Measurements from ENCODE around the gene SCN2B.
A peak's percentile ranks its signal among the peaks of the same experiment; 100 is the strongest.

The SCN2B gene

DNA sequence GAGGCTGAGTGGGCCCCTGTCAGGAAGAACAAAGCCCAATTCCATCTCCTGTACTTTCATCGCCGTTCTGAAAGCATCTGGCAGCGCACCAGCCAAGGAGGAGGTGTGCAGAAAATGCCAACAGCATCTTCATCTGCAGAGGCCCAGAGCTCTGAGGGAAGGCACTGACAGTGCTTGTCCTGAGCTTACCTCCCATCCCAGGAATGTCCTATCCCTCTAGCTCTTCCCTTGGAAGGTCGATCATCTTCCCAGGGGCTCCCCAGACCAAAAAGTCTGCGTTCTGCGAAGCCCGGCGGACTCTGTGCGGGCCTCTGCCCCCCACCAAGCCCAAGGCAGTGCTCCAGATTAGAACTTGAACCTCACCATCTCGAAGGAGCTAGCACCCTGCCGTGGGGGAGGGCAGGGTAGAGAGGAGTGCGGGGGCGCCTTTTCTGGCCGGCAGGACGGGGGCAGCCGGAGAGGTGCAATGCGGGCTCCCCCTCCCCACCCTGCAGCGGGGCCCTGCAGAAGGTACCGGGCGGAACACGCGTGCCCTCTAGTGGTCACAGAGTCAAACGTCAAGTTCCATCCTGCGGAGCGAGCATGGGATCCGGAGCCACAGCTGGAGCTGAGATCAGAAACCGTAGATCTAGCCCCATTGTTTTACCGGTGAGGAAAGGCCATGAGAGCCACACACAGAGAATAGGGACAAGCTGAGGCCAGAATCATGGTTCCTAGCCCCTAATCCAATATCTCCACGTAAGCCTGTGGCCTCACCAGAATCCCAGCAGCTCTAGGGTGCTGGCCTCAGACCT, 5.0 kb downstream of the SCN2B start:
- DNase-seq, result peak; percentile 69

DNA sequence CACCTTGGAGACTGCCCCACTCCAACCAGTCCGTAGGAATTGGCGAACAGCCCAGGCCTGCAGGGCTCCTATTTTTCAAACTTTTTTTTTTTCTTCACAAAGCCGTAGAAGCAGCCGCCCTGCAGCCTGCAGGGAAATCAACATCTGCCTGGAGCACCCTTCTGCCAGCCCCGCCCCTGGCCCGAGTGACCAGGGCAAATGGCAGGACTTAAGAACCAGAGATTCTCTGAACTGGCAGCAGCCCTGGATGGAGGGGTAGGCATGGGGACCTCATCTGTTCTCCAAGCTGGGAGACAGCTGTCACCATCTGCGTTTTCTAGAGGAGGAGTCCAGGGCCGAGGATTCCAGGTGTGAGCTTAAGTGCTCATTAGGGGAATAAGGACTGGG, 5.6 kb downstream of the SCN2B start:
- no peak for DNase-seq

DNA sequence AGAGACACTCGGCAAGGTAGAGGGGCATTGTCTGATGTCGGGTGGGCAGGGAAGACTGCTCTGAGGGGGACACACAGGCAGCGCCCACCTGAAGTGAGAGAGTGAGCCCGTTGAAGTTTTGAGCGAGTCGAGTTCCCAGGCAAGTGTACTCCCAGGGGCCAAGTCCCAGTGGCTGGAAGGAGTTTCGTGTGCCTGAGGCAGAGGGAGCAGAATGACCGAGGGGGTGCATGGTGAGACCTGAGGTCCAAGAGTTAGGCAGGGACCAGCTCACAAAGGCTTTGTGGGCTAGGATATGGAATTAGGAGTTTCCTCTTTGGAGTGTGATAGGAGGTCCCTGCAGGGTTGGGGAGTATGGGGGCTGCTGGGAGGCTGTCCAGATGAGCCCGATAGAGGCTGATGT, 6.2 kb downstream of the SCN2B start:
- no peak for DNase-seq

DNA sequence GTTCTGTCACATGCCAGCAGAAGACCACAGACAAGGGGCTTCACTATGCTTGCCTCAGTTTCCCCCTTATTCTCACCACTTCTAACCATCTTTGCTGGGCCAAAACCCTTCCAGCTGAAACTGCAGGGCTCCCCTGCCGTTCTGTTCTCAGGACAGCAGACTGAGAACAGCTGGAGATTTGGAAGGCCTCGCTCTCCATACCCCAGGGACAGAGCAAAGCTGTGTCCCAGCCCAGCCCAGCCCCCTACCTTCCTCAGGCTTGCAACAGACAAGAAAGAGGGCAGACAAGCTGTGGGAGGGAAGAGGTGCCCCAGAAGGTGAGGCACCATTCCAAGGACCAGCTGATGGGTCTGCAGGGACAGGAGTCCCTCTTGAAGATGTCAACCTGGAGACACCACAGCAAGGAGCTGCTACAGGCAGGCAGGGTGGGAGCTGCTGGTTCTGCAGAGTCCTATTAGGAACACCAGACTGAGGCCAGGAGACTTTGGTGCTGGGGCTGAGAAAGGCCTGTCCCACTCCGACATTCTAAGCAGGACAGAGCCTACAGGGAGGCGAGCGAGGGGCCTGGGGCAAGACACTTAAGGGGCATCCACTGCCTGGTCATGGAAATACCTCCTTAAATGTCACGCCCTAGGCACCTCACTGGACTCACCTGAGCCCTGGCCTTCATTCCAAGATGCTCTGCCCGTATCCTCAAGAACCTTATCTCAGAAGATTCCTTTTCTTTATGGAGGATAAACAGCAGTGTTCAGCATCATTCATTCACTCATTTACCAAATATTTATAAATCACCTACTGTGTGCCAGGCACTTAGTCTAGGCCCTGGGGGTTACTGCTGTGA, 6.9 kb downstream of the SCN2B start:
- DNase-seq, result no peak

DNA sequence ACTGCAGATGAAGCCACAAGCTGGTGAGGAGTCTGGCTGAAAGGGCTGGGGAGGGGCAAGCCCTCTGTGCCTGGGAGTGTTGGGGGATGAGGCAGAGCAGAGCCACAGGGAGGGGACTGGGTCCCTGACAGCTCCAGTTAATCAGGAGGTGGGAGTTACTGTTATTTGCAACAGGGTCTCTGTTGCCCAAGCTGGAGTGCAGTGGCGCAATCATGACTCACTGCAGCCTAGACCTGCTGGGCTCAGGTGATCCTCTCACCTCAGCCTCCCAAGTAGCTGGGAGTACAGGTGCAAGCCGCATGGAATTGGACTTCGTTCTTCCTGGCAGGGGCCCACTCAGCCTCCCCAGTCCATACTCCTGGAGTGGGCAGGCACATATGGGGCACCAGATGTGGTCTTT, 7.7 kb downstream of the SCN2B start:
- no peak for DNase-seq

DNA sequence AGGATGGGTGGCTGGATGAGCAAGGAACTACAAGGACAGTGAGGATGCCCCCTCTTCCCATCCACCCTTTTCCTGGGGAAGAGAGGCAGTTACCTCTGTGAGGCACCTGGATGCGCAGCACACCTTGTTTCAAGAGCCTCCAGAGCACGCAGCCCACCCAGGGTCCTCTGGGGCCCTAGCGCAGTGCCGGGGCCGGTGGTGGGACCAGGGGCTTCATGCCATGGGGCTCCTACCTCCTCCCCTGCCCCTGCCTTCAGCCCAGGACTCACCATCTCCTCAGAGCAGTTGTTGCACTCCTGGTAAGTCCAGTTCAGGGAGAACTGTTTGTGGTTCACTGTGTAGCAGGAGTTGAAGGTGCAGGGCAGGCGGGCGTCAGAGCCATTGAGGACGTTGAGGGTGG, 8.1 kb downstream of the SCN2B start:
- no peak for DNase-seq

DNA sequence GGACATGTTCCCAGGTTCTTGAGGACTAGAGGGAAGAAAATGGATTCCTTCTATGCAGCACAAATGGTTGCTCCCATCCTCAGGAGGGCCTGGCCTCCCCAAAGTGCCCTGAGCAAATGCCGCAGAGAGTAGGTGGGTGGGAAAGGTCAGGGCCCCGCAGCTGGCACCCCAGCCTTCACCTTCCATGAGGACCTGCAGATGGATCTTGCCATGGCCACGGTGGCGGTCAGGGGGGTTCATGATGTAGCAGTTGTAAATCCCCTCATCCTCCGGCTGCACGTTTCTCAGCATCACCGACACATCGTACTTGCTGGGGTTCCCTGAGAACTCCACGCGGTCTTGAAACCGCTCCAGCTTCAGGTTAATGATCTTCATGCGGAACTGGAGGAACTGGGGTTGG, 8.5 kb downstream of the SCN2B start:
- no peak for DNase-seq

DNA sequence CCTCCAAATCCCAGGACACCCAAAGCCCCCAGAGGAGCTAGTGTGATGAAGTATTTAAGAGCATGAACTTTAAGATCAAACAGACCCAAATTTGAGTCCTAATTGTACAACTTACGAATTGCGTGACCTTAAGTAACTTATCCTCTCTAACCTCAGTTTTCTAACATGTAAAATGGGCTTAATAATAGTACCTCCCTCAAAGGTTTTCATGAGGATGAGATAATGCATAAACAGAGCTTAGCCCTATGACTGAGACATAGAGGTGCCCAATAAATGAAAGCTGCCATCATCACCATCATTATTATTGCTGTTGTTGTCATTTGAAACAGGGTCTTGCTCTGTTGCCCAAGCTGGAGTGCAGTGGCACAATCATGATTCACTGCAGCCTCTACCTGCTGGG, 9.2 kb downstream of the SCN2B start:
- no peak for DNase-seq

DNA sequence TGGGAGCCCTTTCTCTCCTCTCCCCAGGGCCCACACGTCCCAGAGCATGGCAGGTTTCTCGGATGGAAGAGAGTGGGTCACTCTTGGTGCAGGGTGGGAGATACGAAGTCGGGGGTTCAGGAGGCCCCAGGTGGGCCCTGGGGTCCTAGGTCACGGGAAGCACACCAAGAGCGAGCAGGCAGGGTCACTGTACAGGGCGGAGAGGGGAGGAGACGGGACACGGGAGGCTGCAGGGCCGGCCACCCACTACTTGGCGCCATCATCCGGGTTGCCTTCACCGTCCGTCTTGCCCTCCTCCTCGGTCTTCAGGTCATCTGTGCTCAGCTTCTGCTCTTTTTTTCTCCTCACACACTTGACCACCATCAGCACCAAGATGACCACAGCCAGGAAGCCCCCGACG, 9.8 kb downstream of the SCN2B start:
- DNase-seq, result no peak

DNA sequence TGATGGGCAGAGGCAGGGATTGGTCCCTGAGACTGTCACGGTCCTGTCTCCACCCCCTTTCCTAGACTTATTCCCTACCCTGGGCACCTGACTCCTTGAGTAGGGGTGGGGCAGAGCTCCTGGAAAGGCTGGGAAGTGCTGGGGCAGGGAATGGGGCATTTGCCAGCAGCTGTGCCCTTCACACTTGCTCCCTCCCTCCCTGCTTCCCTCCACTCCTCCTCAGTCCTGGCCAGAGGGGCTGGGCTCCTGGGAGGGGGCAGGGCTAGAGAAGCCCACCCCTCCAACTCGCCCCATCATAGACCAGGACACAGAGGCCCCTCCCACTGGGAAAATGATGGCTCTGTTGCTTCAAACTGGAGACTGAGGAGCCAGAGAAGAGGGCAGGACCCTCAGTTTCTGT, 11.6 kb downstream of the SCN2B start:
- no peak for DNase-seq

DNA sequence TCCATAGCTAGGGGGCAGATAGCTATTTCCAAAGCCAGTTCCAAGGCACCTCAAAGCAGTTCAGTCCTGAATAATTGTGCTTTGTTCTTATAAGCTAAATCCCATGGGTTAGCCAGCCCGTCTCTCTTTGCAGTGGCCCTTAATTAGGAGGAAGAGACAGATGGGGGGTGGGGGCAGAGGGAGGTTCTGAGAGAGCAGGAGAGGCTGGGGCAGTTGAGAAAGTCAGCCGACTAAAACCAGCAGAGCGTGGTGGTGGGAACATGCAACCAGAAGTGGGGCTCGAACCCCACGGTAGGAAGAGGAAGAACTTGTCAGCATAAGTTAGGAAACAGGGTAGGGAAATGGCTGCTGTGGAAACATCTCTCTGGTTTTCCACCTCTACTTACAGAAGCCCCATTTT, 12.9 kb downstream of the SCN2B start:
- no peak for DNase-seq

DNA sequence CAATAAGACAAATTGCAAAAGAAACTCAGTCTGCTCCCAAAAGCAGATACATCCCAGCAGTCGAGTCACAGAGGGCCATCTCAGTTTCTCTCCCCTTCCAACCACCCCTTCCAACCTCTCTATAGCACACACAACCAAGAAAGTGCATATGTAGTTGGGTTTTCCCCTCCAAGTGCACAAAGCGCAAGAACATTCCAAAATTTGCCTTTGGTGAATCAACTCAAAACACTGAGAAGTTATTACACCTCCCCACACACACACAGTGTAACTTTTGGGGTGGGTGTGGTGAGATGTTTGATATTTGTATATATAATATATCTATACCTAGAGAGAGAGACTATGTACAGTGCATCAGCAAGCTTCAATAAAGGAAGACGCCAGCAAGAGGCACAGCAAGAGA, 13.6 kb downstream of the SCN2B start:
- DNase-seq, result no peak

DNA sequence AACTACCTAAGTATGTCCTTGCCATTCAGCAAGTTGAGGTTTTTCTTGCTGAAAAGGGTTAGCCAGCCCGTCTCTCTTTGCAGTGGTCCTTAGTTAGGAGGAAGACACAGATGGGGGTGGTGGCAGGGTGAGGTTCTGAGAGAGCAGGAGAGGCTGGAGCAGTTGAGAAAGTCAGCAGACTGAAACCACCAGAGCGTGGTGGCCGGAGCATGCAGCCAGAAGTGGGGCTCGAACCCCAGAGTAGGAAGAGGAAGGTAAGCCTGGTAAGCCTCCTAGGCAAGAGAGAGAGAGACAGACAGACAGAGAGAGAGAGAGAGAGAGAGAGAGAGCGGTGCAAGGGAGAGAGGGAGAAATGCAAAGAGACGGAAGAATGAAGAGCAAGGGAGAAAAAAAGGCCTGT, 14.7 kb downstream of the SCN2B start:
- DNase-seq, result no peak

DNA sequence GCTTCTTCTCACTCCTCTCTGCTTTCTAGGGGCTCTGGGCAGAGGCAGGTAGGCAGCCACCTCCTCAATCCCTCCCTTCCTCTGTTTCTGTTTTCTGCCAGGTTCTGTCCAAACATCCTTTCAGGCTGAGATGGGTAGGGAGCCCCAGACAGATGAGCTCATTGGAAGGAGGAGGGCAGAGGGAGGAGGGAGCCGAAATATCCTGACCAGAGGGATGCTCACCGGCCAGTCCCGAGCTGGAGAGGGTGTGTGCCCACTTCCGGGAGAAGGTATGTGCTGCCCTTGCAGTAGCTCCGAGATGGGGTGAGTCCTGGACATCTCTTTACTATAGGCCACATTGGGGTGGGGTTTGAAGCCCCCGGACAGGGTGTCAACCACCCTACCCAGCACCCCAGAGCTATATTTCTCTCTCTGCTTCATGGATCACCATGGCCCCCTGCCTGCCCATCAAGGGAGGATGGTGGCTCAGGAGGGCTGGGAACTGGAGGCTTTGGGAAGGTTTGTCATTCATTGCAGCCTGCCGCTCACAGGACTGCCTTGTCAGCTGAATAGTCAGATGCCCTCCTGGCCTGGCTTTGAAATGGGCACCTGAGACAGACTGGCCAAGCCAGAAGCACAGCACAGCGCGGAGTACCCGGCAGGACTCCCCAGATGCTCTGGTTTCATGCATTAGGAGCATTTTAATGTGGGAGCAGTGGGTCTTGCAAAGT, 19.1 kb downstream of the SCN2B start:
- DNase-seq, result no peak

DNA sequence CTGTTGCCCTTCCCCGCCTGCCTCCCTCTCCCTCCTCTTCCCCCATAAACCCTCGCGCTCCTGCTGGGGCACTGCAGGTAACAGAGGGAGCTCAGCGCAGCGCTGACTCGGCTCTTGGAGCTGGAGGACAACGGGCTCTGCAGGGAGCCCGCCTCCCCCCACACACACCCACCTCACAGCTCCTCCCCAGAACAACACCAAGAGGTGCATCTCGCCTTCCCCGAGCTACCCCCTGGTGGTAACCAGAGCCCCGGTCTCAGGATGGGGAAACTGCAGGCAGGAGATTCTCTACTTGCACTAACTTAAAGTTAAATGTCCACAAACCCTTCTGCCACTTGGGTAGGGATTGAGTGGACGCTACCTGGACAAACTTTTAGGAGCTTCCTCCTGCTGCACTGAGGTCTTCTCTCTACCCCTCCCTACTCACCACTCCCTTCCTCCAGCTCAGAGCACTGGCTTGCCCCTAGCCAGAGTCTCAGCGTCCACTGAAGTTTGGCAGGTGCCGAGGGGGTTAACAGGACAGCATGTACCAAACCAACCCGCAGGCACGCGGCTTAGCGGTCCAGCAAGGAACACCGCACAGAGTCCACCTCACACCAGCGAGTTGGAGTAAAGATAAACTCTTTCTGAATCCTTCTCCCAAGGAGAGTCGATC, 19.8 kb downstream of the SCN2B start:
- peak; percentile 30 for DNase-seq

DNA sequence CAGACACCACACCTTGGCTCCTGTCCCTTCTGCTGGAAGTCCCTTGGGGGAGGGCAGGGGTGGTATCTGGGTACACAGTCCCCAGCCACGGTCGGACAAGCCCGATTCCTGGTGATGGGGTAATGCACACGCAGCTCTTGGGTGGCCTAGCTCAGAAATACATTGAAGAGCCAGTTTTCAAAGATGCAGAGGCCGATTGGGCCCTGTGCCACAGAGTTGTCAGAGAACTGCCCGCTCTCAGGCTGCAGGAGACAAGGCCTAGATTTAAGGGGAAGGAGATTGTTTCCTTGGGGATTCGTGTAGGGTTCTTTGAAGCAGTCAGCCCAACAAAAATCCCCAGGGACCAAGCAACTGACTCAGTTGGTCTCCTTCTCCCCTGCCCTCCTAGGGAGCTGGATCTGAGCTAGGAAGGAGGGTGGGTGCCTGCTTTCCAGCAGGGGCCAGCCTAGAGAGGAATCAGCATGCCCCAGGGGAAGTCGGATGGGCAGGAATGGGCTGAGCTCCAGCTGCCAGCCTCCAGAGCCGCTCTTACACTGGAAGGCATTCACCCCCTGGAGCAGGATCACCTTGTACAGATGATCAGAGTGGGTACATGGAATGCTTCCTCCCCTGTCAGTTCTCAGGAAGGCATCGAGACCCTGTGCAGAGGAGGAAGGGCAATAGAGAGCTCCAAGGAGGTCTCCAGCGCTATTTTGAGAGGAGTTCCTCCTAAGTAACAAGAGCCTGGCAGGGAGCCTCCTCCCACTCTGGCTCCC, 20.5 kb downstream of the SCN2B start:
- DNase-seq, result no peak

DNA sequence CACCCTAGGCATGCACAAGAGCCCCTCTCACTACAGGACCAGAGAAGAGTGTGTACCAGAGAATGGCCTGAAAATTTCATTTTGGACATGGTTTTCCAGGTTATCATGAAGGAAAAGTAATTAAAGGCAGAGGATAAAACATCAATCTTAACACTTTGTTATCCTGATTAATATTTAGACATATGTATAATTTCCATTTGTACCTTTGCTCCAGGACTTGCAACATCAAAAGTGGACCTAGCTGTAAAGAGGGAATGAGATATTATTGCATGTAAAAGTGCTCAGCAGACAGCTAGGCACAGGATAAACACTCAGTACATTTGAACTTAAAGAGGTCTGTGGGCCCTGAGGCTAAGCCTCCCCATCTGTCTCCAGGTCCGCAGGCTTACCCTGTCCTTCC, 21.8 kb downstream of the SCN2B start:
- no peak for DNase-seq

DNA sequence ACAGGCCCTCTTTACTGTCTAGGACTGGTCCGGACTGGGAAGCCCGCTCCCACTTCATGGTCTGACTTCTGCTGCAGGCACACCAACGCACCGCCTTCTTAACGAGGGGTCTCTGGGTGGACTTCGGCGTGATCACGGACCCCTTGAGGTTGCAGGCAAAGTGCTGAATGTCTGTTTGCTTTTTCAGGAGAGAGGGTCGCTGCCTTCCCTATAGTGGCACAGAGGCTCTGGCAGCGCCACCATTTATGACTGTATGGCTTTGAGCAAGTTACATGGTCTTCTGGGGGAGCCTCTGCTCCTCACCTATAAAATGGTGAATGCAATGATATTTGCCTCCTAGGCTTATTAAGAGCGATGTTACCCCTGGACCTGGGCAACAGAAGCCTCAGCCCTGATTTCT, 22.5 kb downstream of the SCN2B start:
- DNase-seq, result no peak

DNA sequence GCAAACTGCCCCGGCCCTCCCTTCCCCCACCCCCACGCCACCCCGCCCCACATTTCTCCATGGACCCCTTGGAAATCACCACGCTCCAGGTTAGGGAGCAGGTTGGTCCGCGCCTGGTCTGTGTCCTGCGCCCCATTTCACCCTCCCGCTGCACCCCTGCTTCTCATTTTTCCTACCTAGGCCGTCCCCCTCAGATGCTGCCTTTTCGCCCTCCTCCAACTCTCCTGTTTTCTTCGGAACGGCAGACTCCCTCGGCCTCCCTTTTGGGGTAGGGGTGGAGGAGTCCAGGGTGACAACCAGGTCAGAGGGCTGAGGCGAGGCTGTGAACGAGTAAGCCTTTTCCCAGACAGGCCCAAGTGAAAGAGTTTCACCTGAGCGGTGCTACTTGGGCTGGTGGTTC, 22.9 kb downstream of the SCN2B start:
- no peak for DNase-seq

DNA sequence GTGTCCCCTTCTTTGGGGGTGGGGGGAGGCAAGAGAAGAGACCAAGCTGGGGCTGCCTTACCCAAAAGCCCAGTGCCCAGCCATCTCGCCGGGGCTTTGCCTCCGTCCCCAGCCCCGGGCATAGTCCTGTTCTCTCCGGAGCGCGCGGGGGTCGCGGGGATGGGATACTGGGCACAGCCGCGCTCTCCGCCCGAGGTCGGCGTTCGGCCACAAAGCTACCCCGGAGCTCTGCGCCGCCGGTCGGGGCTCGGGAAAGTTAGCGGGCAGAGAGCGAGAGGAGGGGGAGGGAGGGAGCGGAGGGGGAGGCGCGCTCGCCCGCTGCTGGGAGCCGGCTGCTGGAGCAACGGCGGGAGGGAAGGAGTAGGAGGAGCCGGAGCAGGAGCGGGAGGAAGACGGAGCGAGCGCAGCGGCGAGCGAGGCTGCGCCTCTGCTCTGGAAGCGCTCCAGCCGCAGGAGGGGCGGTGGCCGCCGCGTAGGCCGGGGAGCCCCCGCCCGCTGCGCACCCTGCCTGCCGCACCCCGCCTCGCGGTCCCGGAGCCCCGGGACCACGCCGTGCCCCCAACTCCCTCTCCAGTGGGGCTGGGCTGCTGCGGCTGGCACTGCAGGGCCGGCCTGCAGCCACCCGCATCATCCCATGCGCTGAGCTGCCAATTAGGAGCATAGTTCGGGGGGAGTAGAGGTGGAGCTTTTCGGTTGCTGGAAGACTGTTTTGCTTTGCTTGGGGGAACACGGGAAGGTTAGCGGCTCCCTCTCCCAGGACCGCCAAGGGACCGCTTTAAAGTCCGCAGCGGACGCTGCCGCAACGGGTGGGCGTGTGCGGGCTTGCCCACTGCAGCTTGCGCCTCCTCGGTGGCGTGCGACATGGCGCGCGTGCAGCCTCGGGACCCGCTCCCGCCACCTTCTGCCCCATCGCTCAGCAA, 23.6 kb downstream of the SCN2B start, which contains the start of gene SCN4B:
TSS of gene SCN4B (minus strand) at position 272 of the 920 bp plus-strand sequence. CDS start at position 122, 150 bp downstream.
- DNase-seq, result no peak

DNA sequence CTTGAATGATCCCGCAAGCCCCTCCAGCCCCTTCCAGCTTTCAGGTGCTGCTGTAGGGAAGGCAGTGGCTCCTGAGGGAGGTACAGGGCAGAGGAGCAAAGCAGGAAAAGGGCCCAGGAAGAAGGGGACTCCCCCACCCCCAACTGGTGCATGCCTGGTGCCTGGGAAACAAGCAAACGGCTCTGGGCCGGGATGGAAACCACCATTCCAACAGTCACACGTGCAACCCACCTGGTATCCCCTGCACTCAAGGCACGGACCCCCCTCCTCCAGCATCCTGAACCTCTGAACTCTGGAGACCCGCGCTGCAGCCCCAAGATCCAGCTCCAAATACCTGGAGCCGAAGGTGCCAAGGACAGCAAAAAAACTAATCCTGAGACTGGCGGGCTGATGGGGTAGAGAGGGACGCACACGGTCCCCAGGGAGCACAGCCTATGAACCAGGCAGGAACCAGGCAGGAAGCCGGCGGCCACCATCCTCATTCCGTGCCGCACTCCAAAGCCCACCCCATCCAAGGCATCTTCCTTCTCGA, 24.4 kb downstream of the SCN2B start:
- DNase-seq, result no peak

Measured in activated CD8-positive, alpha-beta memory T cell treated with anti-CD3 and anti-CD28 coated beads, Interleukin-2, amount 50 U/mL, for 4 hours (primary cell).